Muscle layer of duodenum (tissue), 2 donors: ENCODE measurements around the gene RTKN.
A peak's percentile ranks its signal among the peaks of the same experiment; 100 is the strongest.
"Not testable (repeated sequence)": the region's sequence is repeated elsewhere in the genome, so short reads cannot be mapped to it uniquely, and the experiment has no call there.

Source experiments
- H3K27ac ChIP-seq: one replicate; pipeline ENCODE4 v1.7.0; 2013; ENCODE audit warnings: mild to moderate bottlenecking, low read length
- H3K27me3 ChIP-seq: one replicate; pipeline ENCODE4 v1.7.0; 2013; ENCODE audit warnings: low read depth, mild to moderate bottlenecking, control low read depth, low read length
- H3K36me3 ChIP-seq, 2 donors: one replicate each; pipeline ENCODE4 v1.7.0; 2013; ENCODE audit warnings: low read length in 2 of 2, control low read depth in 1 of 2, mild to moderate bottlenecking in 1 of 2; ENCODE audit not compliant: insufficient read depth in 2 of 2, control insufficient read depth in 1 of 2
- H3K4me1 ChIP-seq, 2 donors: one replicate each; pipeline ENCODE4 v1.7.0; 2013; ENCODE audit warnings: low read length in 2 of 2, mild to moderate bottlenecking in 2 of 2, control low read depth in 1 of 2, moderate library complexity in 1 of 2; ENCODE audit not compliant: insufficient read depth in 2 of 2, control insufficient read depth in 1 of 2
- H3K4me3 ChIP-seq, 2 donors: one replicate each; pipeline ENCODE4 v1.7.0; 2013; ENCODE audit warnings: low read length in 2 of 2, low read depth in 1 of 2, mild to moderate bottlenecking in 1 of 2
- H3K9me3 ChIP-seq, 2 donors: one replicate each; pipeline ENCODE4 v1.7.0; 2013; ENCODE audit warnings: low read length in 2 of 2, control low read depth in 1 of 2, mild to moderate bottlenecking in 1 of 2; ENCODE audit not compliant: control insufficient read depth in 1 of 2
- donor health status: healthy.

Gene RTKN

GRCh38 chr2:74459503-74460118, 17.9 kb upstream of the RTKN start:
- H3K4me3 ChIP-seq, H3K27me3 ChIP-seq, H3K9me3 ChIP-seq, H3K27ac ChIP-seq: not testable (repeated sequence)
- peaks cover 8 to 19% of the 10 kb centered on the region in 2 donors for H3K36me3 ChIP-seq
- H3K4me1 ChIP-seq, result peaks cover 18 to 41% of the 10 kb centered on the region in 2 donors

DNA sequence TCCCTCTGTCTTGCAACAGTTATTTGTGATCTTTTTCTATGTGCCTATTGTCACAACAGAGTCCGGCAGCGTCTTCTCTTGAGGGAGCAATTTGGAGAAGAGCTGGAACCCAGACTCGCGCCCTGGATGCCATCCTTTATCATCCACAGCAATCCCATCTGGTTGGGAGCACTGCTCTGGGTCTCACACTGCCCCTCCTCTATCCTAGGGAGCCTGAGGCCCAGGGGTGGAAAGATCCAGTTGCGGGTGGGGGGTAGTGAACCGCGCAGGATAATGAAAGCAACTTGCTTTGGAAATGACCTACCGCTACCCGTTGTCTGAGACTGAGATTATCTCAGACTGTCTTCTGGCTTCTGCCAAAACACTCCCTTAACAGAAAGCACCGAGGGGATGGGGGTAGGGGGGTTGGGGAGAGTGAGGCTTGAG, 17.2 kb upstream of the RTKN start:
- Histone ChIP-seq H3K27ac (peak overlapping the region; percentile 87), H3K36me3 (peaks cover 8 to 19% of the 10 kb centered on the region in 2 donors), H3K4me1 (peaks cover 21 to 35% of the 10 kb centered on the region in 2 donors), H3K4me3 (peak overlapping the region; percentile 88 to 98), H3K27me3 (no peaks in the 10 kb centered on the region), H3K9me3 (no peaks in the 10 kb centered on the region)

- Histone ChIP-seq H3K4me1 (peaks cover 21 to 33% of the 10 kb centered on the region in 2 donors), H3K4me3 (peak within 1 kb of the TSS; percentile 88 to 98), H3K9me3 (no peaks in the 10 kb centered on the region), H3K27ac (peak within 1 kb of the TSS; percentile 87), H3K36me3 (peaks cover 8 to 19% of the 10 kb centered on the region in 2 donors), H3K27me3 (no peaks in the 10 kb centered on the region)
Observed at GRCh38 chr2:74458132-74458937, 16.6 kb upstream of the RTKN start, which contains the start of gene WBP1. WBP1 (plus strand) TSS chr2:74458438; CDS start chr2:74458603, 165 bp downstream.

DNA sequence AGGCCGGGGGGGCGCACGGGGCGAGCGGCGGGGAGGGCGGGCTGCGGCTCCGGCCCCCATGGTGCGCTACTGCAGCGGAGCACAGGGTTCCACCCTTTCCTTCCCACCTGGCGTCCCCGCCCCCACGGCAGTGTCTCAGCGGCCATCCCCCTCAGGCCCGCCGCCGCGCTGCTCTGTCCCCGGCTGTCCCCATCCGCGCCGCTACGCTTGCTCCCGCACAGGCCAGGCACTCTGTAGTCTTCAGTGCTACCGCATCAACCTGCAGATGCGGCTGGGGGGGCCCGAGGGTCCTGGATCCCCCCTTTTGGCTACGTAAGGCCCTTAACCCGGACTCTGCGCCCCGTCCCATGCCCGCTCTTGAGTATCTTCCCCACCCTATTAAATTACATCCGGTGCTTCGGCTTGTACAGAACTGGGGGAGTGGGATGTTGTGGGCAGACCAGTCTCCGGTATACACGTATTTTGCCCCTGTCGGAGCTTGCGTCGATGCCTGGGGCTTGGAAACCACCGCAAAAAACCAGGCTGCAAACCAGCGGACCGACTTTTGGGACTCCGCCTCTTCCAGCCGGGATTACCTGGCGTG, 15.9 kb upstream of the RTKN start:
- peak overlapping the region; percentile 87 to 88 for H3K4me3 ChIP-seq
- no peaks in the 10 kb centered on the region for H3K9me3 ChIP-seq
- no peaks in the 10 kb centered on the region for H3K27me3 ChIP-seq
- H3K27ac ChIP-seq, result peak overlapping the region; percentile 87
- peaks cover 5 to 15% of the 10 kb centered on the region in 2 donors for H3K36me3 ChIP-seq
- H3K4me1 ChIP-seq, result peaks cover 21 to 33% of the 10 kb centered on the region in 2 donors

DNA sequence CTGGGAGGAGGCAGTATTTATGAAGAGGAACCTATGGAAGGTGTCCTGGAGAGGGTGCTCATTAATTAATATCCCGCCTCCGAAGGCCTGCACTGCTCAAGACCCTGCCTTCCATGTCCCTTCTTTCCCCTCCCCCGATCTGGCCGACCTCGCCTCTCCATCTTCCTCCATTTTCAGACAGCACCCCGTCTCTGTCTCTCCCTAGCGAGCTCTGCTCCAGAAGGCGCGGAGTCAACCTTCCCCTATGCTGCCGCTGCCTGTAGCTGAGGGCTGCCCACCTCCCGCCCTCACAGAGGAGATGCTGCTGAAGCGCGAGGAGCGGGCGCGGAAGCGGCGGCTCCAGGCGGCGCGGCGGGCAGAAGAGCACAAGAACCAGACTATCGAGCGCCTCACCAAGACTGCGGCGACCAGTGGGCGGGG, 15.4 kb upstream of the RTKN start:
- Histone ChIP-seq H3K36me3 (peaks cover under 1 to 10% of the 10 kb centered on the region in 2 donors), H3K4me3 (peak overlapping the region; percentile 60 to 88), H3K4me1 (peaks cover 21 to 33% of the 10 kb centered on the region in 2 donors), H3K9me3 (no peaks in the 10 kb centered on the region), H3K27me3 (no peaks in the 10 kb centered on the region), H3K27ac (peak overlapping the region; percentile 84)

DNA sequence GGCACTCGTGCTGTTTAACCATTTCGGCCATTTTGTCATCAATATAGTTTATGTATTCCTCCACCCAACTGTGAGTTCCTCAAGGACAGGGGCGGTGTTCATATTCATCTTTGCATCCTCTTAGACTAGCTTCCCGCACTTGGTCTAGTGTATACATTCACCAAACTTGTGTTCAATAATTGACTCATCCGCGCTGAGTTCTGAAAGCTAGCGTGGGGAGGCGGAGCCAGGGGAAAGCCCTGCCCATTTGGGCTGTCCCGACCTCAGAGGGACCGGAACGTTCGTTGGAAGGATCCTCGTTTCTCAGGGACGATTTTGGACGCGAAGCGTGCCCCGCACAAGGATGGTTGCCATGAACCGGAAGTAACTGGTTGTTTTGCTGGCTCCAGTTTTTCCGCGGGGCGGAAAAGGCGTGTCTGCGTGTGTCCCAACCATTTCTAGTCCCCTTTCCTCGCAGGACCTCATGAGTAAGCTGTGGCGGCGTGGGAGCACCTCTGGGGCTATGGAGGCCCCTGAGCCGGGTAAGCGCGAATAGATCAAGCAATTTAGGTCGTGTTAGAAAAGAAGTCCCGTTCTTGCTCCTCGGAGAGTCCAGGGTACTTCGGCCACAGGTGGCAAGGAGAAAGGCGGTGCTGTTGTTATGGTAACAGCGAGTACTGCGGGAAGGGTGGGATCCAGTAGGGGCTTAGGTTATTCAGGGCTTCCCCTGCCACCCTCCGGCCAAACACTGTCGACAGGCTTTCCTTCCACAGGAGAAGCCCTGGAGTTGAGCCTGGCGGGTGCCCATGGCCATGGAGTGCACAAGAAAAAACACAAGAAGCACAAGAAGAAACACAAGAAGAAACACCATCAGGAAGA, 13.1 kb upstream of the RTKN start, which contains the start of gene INO80B:
Gene INO80B, plus strand, starts transcription at position 434 of the 858 bp plus-strand sequence. Its CDS starts 30 bp downstream, at position 464.
- peak within 1 kb of the TSS; percentile 81 for H3K27ac ChIP-seq

GRCh38 chr2:74450570-74451190, 8.9 kb upstream of the RTKN start:
- no peaks in the 10 kb centered on the region for H3K36me3 ChIP-seq
- peaks cover 6 to 9% of the 10 kb centered on the region in 2 donors for H3K4me1 ChIP-seq
- no peak overlapping the region for H3K27ac ChIP-seq
- H3K27me3 ChIP-seq, result no peaks in the 10 kb centered on the region
- no peaks in the 10 kb centered on the region for H3K9me3 ChIP-seq
- H3K4me3 ChIP-seq, result no peak overlapping the region

More for the DNA sequence above, 13.1 kb upstream of the RTKN start, which contains the start of gene INO80B:
- Histone ChIP-seq H3K36me3 (no peaks in the 10 kb centered on the region), H3K9me3 (no peaks in the 10 kb centered on the region), H3K4me3 (peak within 1 kb of the TSS; percentile 84 to 93), H3K27me3 (no peaks in the 10 kb centered on the region), H3K4me1 (peaks cover 21 to 33% of the 10 kb centered on the region in 2 donors)

- H3K36me3 ChIP-seq, result no peaks in the 10 kb centered on the region
- no peaks in the 10 kb centered on the region for H3K4me1 ChIP-seq
- H3K4me3 ChIP-seq, result no peak overlapping the region
- H3K9me3 ChIP-seq, result no peaks in the 10 kb centered on the region
- no peak overlapping the region for H3K27ac ChIP-seq
- no peaks in the 10 kb centered on the region for H3K27me3 ChIP-seq
Observed at GRCh38 chr2:74448771-74449170, 7.0 kb upstream of the RTKN start.

- H3K4me1 ChIP-seq, result no peaks in the 10 kb centered on the region
- H3K36me3 ChIP-seq, result no peaks in the 10 kb centered on the region
Observed at GRCh38 chr2:74447230-74447999, 5.7 kb upstream of the RTKN start.

More at GRCh38 chr2:74447230-74447999, 5.7 kb upstream of the RTKN start:
- H3K4me3 ChIP-seq, result no peak overlapping the region
- H3K9me3 ChIP-seq, result no peaks in the 10 kb centered on the region
- H3K27ac ChIP-seq, result no peak overlapping the region
- H3K27me3 ChIP-seq, result peaks cover 2% of the 10 kb centered on the region
